Endothelial cell of umbilical vein (primary cell): ENCODE results near the gene KIF22. TPM values are rescaled to one million over a fixed set of nuclear protein-coding genes. Genes with fewer than 3 reads are reported as not detected.

Experiments
- BruUV-seq: library from RNA; stranded (reverse); fragments of 400-500 nt; replicated peaks from 2 replicates; lab custom pipeline; 2021; lab: Mats Ljungman, UMichigan
- CTCF ChIA-PET: fragments of 300-600, 350-600 bp; sonication (Branson Sonifier 250); formaldehyde crosslinking; loops from one replicate; lab custom pipeline; 2021; ENCODE audit warnings: antibody characterized with exemption, inconsistent platforms; lab: Charles Lee
- POLR2A ChIA-PET: fragments of 300-600, 350-600 bp; sonication (Branson Sonifier 250); formaldehyde crosslinking; loops from one replicate; lab custom pipeline; 2021; ENCODE audit warnings: antibody characterized with exemption, inconsistent platforms; lab: Charles Lee
- DNase-seq: peaks from one replicate; pipeline ENCODE4 v3.0.0-alpha.2; 2011; ENCODE audit warnings: low read depth, low spot score
- FAIRE-seq: peaks from 2 replicates; lab custom pipeline; 2011; peaks lifted over from hg19 to GRCh38; lab: Jason Lieb, UNC
- H2AFZ ChIP-seq: 2 replicates; pipeline ENCODE4 v1.6.0; 2012; ENCODE audit warnings: low read depth, low read length, control low read depth, inconsistent platforms
- H3K27ac ChIP-seq: 2 replicates; pipeline ENCODE4 v1.5.1; 2011; ENCODE audit warnings: low read depth, mild to moderate bottlenecking, control low read depth, low read length, moderate library complexity; ENCODE audit not compliant: insufficient read depth
- H3K27me3 ChIP-seq, 2 experiments: 2 replicates each; pipeline versions ENCODE4 v1.6.0 to v1.6.1; 2011; ENCODE audit warnings: low read length in 2 of 2, mixed read lengths in 1 of 2; ENCODE audit not compliant: control insufficient read depth in 2 of 2, insufficient read depth in 2 of 2
- H3K36me3 ChIP-seq, 2 experiments: 2 replicates in 1 of 2; 3 replicates in 1 of 2; pipeline ENCODE4 v1.5.1; 2011; ENCODE audit warnings: low read length in 2 of 2, mild to moderate bottlenecking in 1 of 2, moderate library complexity in 1 of 2; ENCODE audit not compliant: control insufficient read depth in 2 of 2, insufficient read depth in 2 of 2; ENCODE audit errors: extremely low read depth in 1 of 2
- H3K4me1 ChIP-seq: 3 replicates; pipeline ENCODE4 v1.5.1; 2011; ENCODE audit warnings: mild to moderate bottlenecking, low read length; ENCODE audit not compliant: control insufficient read depth, insufficient read depth; ENCODE audit errors: extremely low read depth
- H3K4me2 ChIP-seq: 2 replicates; pipeline ENCODE4 v1.6.1; 2011; ENCODE audit warnings: low read length, control low read depth, mixed read lengths; ENCODE audit not compliant: insufficient read depth
- H3K4me3 ChIP-seq, 3 experiments: fragments of 200-600 bp in 1 of 3; sonication (generic), shearing (Covaris generic) in 1 of 3; replicated peaks in 1 of 3; 2 replicates each; pipeline ENCODE4 v1.5.1; 2011 to 2016; ENCODE audit warnings: control low read depth in 3 of 3, low read length in 3 of 3, mild to moderate bottlenecking in 2 of 3, inconsistent platforms in 1 of 3, low read depth in 1 of 3, moderate library complexity in 1 of 3; ENCODE audit not compliant: insufficient read depth in 1 of 3
- H3K79me2 ChIP-seq: 2 replicates; pipeline ENCODE4 v1.6.0; 2012; ENCODE audit warnings: low read length, inconsistent platforms; ENCODE audit not compliant: control insufficient read depth, insufficient read depth
- H3K9ac ChIP-seq: replicated peaks from 2 replicates; pipeline ENCODE3; 2011; ENCODE audit warnings: low read length, control low read depth; ENCODE audit not compliant: insufficient read depth; ENCODE audit errors: extremely low read depth
- H3K9me1 ChIP-seq: replicated peaks from 3 replicates; pipeline ENCODE4 v1.6.0; 2011; ENCODE audit warnings: mild to moderate bottlenecking, low read length; ENCODE audit not compliant: control insufficient read depth, insufficient read depth; ENCODE audit errors: extremely low read depth
- H3K9me3 ChIP-seq: replicated peaks from 2 replicates; pipeline ENCODE4 v1.5.1; 2012; ENCODE audit warnings: low read length, inconsistent platforms; ENCODE audit not compliant: control insufficient read depth, insufficient read depth
- H4K20me1 ChIP-seq: replicated peaks from 2 replicates; pipeline ENCODE3; 2011; ENCODE audit warnings: mild to moderate bottlenecking, low read length; ENCODE audit not compliant: control insufficient read depth, insufficient read depth; ENCODE audit errors: extremely low read depth
- CTCF ChIP-seq, 2 donors: IDR thresholded peaks; 1 replicate in 1 of 2; 2 replicates in 1 of 2; pipeline ENCODE4 v1.5.1; 2011; ENCODE audit warnings: low read length in 2 of 2, mild to moderate bottlenecking in 2 of 2, moderate library complexity in 2 of 2, control low read depth in 1 of 2, inconsistent platforms in 1 of 2, low read depth in 1 of 2; ENCODE audit not compliant: insufficient read depth in 1 of 2; ENCODE audit errors: extremely low read depth in 1 of 2
- EZH2 ChIP-seq: IDR thresholded peaks from 2 replicates; pipeline ENCODE4 v1.6.1; 2012; ENCODE audit warnings: borderline replicate concordance, low read depth, mild to moderate bottlenecking, moderate library complexity, low read length, inconsistent platforms; ENCODE audit not compliant: severe bottlenecking
- FOS ChIP-seq: IDR thresholded peaks from 2 replicates; pipeline ENCODE4 v1.6.1; 2011; ENCODE audit warnings: mild to moderate bottlenecking, low read length, moderate library complexity, borderline replicate concordance; ENCODE audit not compliant: insufficient read depth
- GATA2 ChIP-seq: IDR thresholded peaks from 2 replicates; pipeline ENCODE4 v1.7.0; 2011; ENCODE audit warnings: low read depth, mild to moderate bottlenecking, moderate library complexity, mixed read lengths, low read length; ENCODE audit not compliant: insufficient read length, insufficient read depth
- JUN ChIP-seq: IDR thresholded peaks from 2 replicates; pipeline ENCODE4 v1.6.1; 2011; ENCODE audit warnings: borderline replicate concordance, low read depth; ENCODE audit not compliant: insufficient read length, insufficient read depth
- MAX ChIP-seq: IDR thresholded peaks from 2 replicates; pipeline ENCODE4 v1.6.1; 2011; ENCODE audit not compliant: insufficient read depth, insufficient read length
- MYC ChIP-seq: IDR thresholded peaks from one replicate; pipeline ENCODE4 v1.6.1; 2011; ENCODE audit warnings: mild to moderate bottlenecking, low read depth, low read length
- POLR2A ChIP-seq: IDR thresholded peaks from 2 replicates; pipeline ENCODE4 v1.6.1; 2012; ENCODE audit warnings: low read depth, mild to moderate bottlenecking, control low read depth, low read length
- POLR2AphosphoS5 ChIP-seq: IDR thresholded peaks from 2 replicates; pipeline ENCODE4 v1.6.1; 2012; ENCODE audit warnings: low read depth, mild to moderate bottlenecking, control low read depth, low read length, moderate library complexity; ENCODE audit not compliant: insufficient read depth
- dilution Hi-C: fragments of 300-500 bp; cut with MboI; formaldehyde crosslinking; loops from one replicate; pipeline ENCODE4 v1.15.0; 2019; ENCODE audit warnings: low sequenced_read_pairs; ENCODE audit not compliant: extremely low pct_ligation_motif_present
- intact Hi-C: fragments of 100-400 bp; cut with micrococcal nuclease; formaldehyde crosslinking; loops from one replicate; pipeline ENCODE4 v1.10.0; 2022
- polyA plus RNA-seq, 4 experiments: library from polyadenylated mRNA; depleted of rRNA in 3 of 4; stranded (reverse) in 3 of 4; unstranded in 1 of 4; fragments of >200 nt; gene quantifications; 2 replicates each; pipeline versions ENCODE4 v1.2.1 to v1.2.3, GENCODE V29; 2011 to 2012; ENCODE audit warnings: missing spikeins in 1 of 4
- total RNA-seq: library from RNA; stranded (reverse); gene quantifications from 2 replicates; pipeline ENCODE4 v1.2.3, GENCODE V29; 2021

KIF22 gene
- total and polyA plus RNA-seq, 2 donors (not counting 3 experiments of a cell fraction or from before 2014, with no cell fraction given): 67.3 to 90.0 TPM

- TF ChIP-seq JUN: no peak
- TF ChIP-seq GATA2: no peak
- H3K9ac ChIP-seq: no peak overlapping the region
- no peak for FAIRE-seq
- H3K36me3 ChIP-seq: no peaks in the 10 kb centered on the region
- no peak overlapping the region for H3K4me2 ChIP-seq
- intact Hi-C loops: no loop called here
- DNase-seq: no peak
- no peaks in the 10 kb centered on the region for H3K9me3 ChIP-seq
- H3K9me1 ChIP-seq: no peaks in the 10 kb centered on the region
- H3K27me3 ChIP-seq: no peaks in the 10 kb centered on the region
- H4K20me1 ChIP-seq: no peaks in the 10 kb centered on the region
- no peak overlapping the region for H2AFZ ChIP-seq
- dilution Hi-C loops: no loop called here
- H3K27ac ChIP-seq: no peak overlapping the region
- no TSS peak for BruUV-seq
- H3K79me2 ChIP-seq: no peaks in the 10 kb centered on the region
- CTCF ChIA-PET: no interaction called here
- H3K4me3 ChIP-seq: no peak overlapping the region
- POLR2A ChIA-PET: no interaction called here
- no peaks in the 10 kb centered on the region for H3K4me1 ChIP-seq
Observed at GRCh38 chr16:29763326-29763725, 27.2 kb upstream of the KIF22 start.

- no peaks in the 10 kb centered on the region for H4K20me1 ChIP-seq
- ChIA-PET POLR2A (no interaction called here), CTCF (interaction anchor here (0.8 to 4.0 kb wide), 3 partner anchors 19 to 65 kb away, joined by 4 to 26 read pairs (median 4); partner anchors contain the start of gene KIF22)
- BruUV-seq: no TSS peak
- H3K27ac ChIP-seq: no peak overlapping the region
- no peak overlapping the region for H2AFZ ChIP-seq
- TF ChIP-seq JUN (no peak), FOS (no peak), POLR2A (no peak), GATA2 (no peak), EZH2 (no peak), CTCF (IDR thresholded peaks at IDR 0.05; ENCODE audit: extremely low read depth in 1 of 2, insufficient read depth in 1 of 2, low read depth in 1 of 2, low read length in 2 of 2) (no peak), POLR2AphosphoS5 (no peak), MYC (no peak), MAX (no peak)
- intact Hi-C loops: no loop called here
- no peak for DNase-seq
- H3K4me1 ChIP-seq: no peaks in the 10 kb centered on the region
- no peaks in the 10 kb centered on the region for H3K27me3 ChIP-seq
- dilution Hi-C loops: no loop called here
- H3K79me2 ChIP-seq: no peaks in the 10 kb centered on the region
- H3K36me3 ChIP-seq: no peaks in the 10 kb centered on the region
- H3K9me1 ChIP-seq: no peaks in the 10 kb centered on the region
- H3K4me3 ChIP-seq: no peak overlapping the region
- no peaks in the 10 kb centered on the region for H3K9me3 ChIP-seq
- no peak overlapping the region for H3K4me2 ChIP-seq
- H3K9ac ChIP-seq: no peak overlapping the region
- no peak for FAIRE-seq
Observed at GRCh38 chr16:29765167-29766032, 25.2 kb upstream of the KIF22 start.
